ENCODE measurements around the gene GRK2. TPM values are rescaled to one million over a fixed set of nuclear protein-coding genes. Genes with fewer than 3 reads are reported as not detected.

GRK2 gene
- total and polyA plus RNA-seq, 2 of the 13 experiments (the other 11 are each of a cell fraction or from before 2014, with no cell fraction given), result 31.3 to 42.4 TPM

- no TSS peak for BruUV-seq (replicated peaks)
- intact Hi-C loops (cut with micrococcal nuclease; ENCODE audit: unreplicated experiment), result loop anchor here (1.0 kb wide), 1 partner anchor 21 kb away; no protein-coding TSS in a partner anchor
- in situ Hi-C loops (cut with HindIII; ENCODE audit: extremely low pct_ligation_motif_present, low pct_unique_long_range_greater_than_20kb), result no loop called here
- Histone ChIP-seq H3K27ac (ENCODE audit: extremely low read length, insufficient read depth, low read length) (peak overlapping the region; percentile 100), H2AFZ (ENCODE audit: low read length) (no peak overlapping the region), H3K9me3 (ENCODE audit: low read length) (no peaks in the 10 kb centered on the region), H3K79me2 (ENCODE audit: insufficient read depth, low read length) (peaks cover 13% of the 10 kb centered on the region), H3K4me1 (ENCODE audit: insufficient read depth, low read length) (peaks cover 37% of the 10 kb centered on the region), H3K27me3 (ENCODE audit: control insufficient read depth in 1 of 2, insufficient read depth in 2 of 2, low read length in 2 of 2) (no peaks in the 10 kb centered on the region), H3K9ac (ENCODE audit: insufficient read depth, low read depth, low read length) (peak overlapping the region; percentile 95), H3K36me3 (replicated peaks in 1 of 2; ENCODE audit: control insufficient read depth in 1 of 2, insufficient read depth in 2 of 2, low read length in 2 of 2) (peaks cover 10 to 40% of the 10 kb centered on the region in 2 experiments; a peak in 4 of 5 replicates), H3K4me3 (replicated peaks in 1 of 3; ENCODE audit: insufficient read depth in 1 of 3, low read depth in 2 of 3, low read length in 3 of 3) (peak overlapping the region; percentile 69 to 94 (median 91)), H4K20me1 (ENCODE audit: insufficient read depth, low read length) (no peaks in the 10 kb centered on the region), H3K4me2 (ENCODE audit: low read depth, low read length) (peak overlapping the region; percentile 99)
- DNase-seq (ENCODE audit: low spot score) (peak; percentile 85), FAIRE-seq (peak; percentile 60), ATAC-seq (peak; percentile 80)
- WGBS (ENCODE audit: low lambda C conversion rate), result 0% methylated on average over 7 of the region's 87 CpGs
- ChIA-PET POLR2A (interaction anchor here (0.5 to 7.7 kb wide), 16 partner anchors 9 to 163 kb away, joined by 3 to 66 read pairs (median 6); partner anchors contain the start of genes GRK2, POLD4, PPP1CA and RAD9A), CTCF (ENCODE audit: low intra/inter-chr PET ratio, low total read pairs) (interaction anchor here (0.8 to 1.6 kb wide), 3 partner anchors 14 to 29 kb away, joined by 3 to 5 read pairs (median 3); partner anchors contain the start of genes GRK2 and SSH3)
- peak; percentile 80 for TF ChIP-seq ZNF142 (CRISPR knock-in tag; IDR thresholded peaks at IDR 0.05)
- TF ChIP-seq, protein P1, sequence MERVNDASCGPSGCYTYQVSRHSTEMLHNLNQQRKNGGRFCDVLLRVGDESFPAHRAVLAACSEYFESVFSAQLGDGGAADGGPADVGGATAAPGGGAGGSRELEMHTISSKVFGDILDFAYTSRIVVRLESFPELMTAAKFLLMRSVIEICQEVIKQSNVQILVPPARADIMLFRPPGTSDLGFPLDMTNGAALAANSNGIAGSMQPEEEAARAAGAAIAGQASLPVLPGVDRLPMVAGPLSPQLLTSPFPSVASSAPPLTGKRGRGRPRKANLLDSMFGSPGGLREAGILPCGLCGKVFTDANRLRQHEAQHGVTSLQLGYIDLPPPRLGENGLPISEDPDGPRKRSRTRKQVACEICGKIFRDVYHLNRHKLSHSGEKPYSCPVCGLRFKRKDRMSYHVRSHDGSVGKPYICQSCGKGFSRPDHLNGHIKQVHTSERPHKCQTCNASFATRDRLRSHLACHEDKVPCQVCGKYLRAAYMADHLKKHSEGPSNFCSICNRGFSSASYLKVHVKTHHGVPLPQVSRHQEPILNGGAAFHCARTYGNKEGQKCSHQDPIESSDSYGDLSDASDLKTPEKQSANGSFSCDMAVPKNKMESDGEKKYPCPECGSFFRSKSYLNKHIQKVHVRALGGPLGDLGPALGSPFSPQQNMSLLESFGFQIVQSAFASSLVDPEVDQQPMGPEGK (CRISPR knock-in tag; IDR thresholded peaks at IDR 0.05), result peak; percentile 83
- TF ChIP-seq ZNF792 (CRISPR knock-in tag; IDR thresholded peaks at IDR 0.05), result 0 out of 2 replicates have a peak, but pooled peaks have one; percentile 23
- TF ChIP-seq, protein P2, sequence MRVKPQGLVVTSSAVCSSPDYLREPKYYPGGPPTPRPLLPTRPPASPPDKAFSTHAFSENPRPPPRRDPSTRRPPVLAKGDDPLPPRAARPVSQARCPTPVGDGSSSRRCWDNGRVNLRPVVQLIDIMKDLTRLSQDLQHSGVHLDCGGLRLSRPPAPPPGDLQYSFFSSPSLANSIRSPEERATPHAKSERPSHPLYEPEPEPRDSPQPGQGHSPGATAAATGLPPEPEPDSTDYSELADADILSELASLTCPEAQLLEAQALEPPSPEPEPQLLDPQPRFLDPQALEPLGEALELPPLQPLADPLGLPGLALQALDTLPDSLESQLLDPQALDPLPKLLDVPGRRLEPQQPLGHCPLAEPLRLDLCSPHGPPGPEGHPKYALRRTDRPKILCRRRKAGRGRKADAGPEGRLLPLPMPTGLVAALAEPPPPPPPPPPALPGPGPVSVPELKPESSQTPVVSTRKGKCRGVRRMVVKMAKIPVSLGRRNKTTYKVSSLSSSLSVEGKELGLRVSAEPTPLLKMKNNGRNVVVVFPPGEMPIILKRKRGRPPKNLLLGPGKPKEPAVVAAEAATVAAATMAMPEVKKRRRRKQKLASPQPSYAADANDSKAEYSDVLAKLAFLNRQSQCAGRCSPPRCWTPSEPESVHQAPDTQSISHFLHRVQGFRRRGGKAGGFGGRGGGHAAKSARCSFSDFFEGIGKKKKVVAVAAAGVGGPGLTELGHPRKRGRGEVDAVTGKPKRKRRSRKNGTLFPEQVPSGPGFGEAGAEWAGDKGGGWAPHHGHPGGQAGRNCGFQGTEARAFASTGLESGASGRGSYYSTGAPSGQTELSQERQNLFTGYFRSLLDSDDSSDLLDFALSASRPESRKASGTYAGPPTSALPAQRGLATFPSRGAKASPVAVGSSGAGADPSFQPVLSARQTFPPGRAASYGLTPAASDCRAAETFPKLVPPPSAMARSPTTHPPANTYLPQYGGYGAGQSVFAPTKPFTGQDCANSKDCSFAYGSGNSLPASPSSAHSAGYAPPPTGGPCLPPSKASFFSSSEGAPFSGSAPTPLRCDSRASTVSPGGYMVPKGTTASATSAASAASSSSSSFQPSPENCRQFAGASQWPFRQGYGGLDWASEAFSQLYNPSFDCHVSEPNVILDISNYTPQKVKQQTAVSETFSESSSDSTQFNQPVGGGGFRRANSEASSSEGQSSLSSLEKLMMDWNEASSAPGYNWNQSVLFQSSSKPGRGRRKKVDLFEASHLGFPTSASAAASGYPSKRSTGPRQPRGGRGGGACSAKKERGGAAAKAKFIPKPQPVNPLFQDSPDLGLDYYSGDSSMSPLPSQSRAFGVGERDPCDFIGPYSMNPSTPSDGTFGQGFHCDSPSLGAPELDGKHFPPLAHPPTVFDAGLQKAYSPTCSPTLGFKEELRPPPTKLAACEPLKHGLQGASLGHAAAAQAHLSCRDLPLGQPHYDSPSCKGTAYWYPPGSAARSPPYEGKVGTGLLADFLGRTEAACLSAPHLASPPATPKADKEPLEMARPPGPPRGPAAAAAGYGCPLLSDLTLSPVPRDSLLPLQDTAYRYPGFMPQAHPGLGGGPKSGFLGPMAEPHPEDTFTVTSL (CRISPR knock-in tag; IDR thresholded peaks at IDR 0.05; ENCODE audit: borderline replicate concordance), result peak; percentile 52
Measured at GRCh38 chr11:67288452-67289225, 22.4 kb downstream of the GRK2 start.

Data from HepG2 (cell line).